Stimulated activated CD8-positive, alpha-beta memory T cell treated with anti-CD3 and anti-CD28 coated beads, Interleukin-4, amount 100 ng/mL, for 24 hours (primary cell): ENCODE results near the gene CCIN.
"Not testable (repeated sequence)": the region's sequence is repeated elsewhere in the genome, so short reads cannot be mapped to it uniquely, and the experiment has no call there.

Source experiments
- DNase-seq: peaks from one replicate; pipeline ENCODE4 v3.0.0-alpha.2; 2020; ENCODE audit warnings: low read depth

CCIN gene

DNA sequence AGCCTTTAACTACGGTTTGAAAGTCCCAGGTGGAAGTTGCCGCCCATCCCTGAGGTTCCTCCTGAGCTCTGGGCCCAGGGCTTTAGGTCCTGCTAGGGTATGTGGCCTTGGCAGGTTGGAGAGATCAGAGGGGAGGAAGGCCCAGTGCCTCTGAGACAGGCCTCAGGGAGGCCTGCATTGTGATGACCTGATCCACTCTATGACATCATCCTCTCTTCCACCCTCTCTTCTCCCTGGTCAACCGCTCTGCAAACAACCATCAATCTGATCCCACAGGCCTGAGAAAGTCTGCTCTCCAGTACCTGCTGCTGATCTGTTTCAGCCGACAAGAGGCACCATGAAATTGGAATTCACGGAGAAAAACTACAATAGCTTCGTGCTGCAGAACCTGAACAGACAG lies at the start of gene CCIN:
Gene CCIN, plus strand, starts transcription at position 223 of the 400 bp plus-strand sequence. Its CDS starts 115 bp downstream, at position 338.
- no peak for DNase-seq

- no peak for DNase-seq
Measured at GRCh38 chr9:36119476-36119875, 49.7 kb upstream of the CCIN start.

- no peak for DNase-seq
Measured at GRCh38 chr9:36120705-36121104, 48.5 kb upstream of the CCIN start.

DNA sequence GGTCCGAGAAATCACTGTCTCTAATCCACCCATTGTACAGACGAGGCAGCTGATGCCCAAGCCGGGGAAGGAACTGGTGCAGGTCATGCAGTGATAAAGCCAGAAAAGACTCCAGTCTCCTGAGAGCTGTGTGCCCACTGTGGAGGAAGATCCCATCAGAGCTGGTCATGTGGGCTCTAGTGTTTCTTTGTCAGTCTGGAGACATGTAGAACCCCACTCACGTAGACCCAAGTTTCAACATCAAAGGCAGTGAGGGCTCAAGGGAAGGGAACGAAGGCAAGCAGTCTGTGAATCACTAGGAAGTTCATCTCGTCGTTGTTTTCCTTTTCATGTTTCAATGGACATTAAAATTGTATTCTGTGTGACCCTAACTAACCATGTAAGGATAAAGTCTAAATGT lies 47.2 kb upstream of the CCIN start:
- no peak for DNase-seq

DNA sequence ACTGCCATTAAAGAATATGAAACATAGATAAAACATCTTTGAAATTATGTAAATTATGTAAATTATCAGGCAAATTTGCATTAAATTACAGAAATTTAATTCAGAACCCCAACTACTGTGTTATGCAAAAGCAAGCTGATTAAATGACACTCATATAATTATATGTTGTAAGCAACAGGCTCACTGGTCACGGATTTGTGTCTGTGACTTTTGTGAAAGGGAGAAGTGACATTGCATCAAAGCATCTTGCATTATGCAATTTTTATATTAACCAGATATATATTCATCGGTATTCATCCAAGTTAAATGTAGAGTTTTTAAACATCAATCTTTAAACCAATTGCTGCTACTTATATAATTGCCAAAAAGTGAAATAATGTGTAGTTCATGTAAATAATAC lies 45.7 kb upstream of the CCIN start:
- no peak for DNase-seq

DNA sequence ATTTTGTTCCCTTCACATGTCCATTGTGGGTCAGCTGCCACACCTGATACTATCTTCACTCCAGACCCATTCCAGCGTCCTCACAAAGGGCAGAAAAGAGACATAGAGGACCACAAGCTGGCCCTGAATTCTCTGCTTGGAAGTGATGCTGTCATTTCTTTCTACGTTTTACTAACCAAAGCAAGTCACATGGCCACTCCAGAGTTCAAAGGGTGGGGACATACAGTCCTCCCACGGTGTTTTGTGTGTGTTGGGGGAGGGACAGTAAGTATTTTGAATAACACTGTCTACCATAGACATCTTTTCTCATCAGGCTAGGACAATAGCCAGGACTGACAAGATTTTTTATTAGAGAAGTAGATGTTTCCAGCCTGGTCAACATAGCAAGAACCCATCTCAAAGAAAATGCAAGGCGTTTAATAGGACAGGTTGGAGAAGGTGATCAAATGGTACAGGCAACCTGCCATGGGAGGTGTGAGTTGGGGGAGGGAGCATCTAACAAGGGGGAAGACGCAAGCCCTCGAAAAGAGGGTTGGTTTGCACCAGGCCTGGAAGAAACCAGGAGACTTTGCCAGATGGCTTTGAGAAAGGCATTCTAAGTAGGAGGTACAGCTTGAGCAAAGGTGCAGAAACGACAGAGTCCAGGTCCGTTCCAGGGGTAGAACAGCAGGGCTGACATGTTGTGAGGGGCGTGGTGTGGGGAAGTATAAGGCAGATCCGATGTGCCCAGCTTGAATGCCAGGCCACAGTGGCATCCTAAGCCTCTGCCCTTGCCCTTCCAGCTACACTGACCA lies 43.9 kb upstream of the CCIN start:
- no peak for DNase-seq

DNA sequence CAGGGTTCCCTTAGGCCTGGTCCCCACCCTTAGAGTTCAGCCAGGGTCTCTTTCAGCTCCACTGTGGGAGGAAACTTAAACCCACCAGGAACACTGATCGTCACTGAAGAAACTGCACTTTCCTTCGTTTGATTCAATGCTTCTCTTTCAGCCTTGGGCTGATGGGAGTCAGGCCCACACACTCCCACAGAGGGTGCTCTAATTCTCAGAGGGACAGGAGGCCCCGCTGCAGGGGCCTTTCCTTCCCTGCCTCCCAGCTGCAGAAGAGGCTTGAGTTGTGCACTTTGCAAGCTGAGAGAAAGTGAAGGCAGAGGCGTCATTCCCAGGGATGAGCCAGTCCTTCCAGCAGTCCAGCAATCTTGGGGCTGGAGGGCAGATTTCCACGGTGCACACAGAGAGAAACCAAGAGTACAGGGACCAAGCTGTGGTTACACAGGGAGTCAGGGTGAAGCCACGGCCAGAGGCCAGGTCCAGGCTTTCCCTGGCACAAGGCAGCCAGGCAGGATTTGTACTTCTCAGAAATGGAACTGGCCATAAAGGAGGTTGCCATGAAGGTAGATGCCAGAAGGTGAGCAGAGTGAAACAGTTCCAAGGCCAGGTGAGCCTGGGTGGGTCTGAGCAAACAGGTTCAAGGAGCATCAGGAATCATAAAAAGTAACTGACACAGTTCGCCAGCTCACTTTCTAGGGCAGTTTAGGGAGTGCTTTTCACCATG lies 43.0 kb upstream of the CCIN start:
- DNase-seq: no peak

- DNase-seq: no peak
Measured at GRCh38 chr9:36127652-36128244, 41.4 kb upstream of the CCIN start.

- no peak for DNase-seq
Measured at GRCh38 chr9:36128349-36128748, 40.8 kb upstream of the CCIN start.

- no peak for DNase-seq
Measured at GRCh38 chr9:36129139-36129538, 40.0 kb upstream of the CCIN start.

- DNase-seq: not testable (repeated sequence)
Measured at GRCh38 chr9:36131666-36132065, 37.5 kb upstream of the CCIN start.

- DNase-seq: no peak
Measured at GRCh38 chr9:36132086-36132485, 37.1 kb upstream of the CCIN start.

DNA sequence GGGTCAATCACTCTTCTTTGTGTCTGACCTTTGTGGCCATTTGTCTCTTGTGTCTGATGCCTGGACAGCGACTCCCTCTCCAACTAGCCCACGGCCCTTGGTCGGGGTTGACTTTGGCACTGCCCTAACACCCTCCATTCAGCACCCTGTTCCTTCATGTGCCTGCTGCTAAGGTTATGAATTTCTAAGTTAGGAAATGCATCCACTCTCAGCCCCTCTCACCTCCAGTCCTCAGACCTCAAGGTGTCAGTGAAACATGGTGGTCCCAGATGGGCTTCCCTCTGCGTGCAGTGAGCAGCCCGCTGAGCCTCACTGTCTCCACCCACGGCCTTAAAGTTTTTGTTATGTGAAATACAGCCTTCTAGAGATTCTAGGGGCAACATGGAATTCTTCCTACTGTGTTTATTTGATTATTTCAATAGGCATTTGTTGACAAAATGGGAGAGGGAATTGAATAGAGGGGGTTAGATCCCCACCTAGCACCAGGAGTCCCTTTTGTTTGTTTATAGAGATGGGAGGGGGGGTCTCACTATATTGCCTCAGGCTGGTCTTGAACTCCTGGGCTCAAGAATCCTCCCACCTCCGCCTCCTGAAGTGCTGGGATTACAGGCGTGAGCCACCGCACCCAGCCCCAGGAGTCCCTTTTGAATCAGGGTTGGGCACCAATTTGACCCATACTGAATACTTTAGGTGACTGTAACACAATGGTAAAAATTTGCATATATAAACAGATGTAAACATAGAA lies 34.3 kb upstream of the CCIN start:
- DNase-seq: no peak

- DNase-seq: no peak
Measured at GRCh38 chr9:36135741-36136271, 33.4 kb upstream of the CCIN start.

GRCh38 chr9:36136272-36136893 lies 32.8 kb upstream of the CCIN start, which contains the start of gene GLIPR2:
Gene GLIPR2 (plus strand): TSS chr9:36136733. CDS start chr9:36136779, 46 bp downstream.
- DNase-seq: peak; percentile 71

- DNase-seq: no peak
Measured at GRCh38 chr9:36136894-36137391, 32.2 kb upstream of the CCIN start.

DNA sequence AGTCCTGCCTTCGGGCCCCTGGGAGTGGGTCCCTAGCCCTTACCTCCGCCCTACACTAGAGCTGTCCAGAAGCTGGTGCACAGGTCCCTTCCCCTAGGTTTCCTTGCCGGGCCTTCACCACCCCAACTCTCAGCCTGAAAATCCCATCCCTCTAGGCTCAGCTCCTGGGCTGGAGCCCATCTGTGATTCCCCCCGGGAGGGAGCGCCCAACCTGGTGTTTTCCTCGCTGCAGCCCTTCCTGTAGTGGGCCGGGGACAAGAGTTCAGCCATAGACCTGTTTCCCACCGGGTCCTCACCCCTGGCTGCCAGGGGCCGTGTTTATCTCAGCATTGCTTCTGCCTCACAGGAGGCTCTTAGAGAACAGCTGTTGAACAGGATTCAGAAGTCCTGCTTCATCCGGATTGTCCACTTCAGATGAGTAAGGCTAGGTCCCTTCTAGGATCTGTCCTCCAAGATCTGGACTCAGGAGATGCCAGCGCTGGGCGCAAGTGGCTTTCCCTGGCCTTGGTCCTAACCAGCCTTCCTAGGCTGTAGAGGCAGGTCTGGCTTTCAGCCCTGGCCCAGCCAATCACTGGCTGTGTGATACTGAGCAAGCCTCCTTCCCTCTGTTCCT lies 31.7 kb upstream of the CCIN start:
- no peak for DNase-seq

- no peak for DNase-seq
Measured at GRCh38 chr9:36138496-36138895, 30.7 kb upstream of the CCIN start.

DNA sequence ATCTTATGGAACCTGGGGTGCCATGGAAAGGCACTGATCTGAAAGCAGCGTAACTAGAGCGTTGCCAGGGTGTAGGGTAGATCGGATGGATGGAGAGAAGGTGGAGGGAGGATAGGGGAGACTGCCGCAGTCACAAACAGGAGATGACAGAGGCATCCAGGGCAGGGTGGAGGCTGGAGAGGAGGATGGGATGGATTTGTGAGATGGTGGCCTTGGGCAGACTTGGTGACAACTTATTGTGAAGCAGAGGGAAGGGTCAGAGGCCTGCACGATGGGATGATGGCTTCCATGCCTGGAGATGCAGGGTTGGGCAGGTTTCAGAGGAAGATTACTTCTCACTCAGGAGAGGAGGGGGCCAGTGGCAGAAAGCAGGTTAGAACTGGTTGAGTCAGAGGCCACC lies 30.3 kb upstream of the CCIN start:
- no peak for DNase-seq

DNA sequence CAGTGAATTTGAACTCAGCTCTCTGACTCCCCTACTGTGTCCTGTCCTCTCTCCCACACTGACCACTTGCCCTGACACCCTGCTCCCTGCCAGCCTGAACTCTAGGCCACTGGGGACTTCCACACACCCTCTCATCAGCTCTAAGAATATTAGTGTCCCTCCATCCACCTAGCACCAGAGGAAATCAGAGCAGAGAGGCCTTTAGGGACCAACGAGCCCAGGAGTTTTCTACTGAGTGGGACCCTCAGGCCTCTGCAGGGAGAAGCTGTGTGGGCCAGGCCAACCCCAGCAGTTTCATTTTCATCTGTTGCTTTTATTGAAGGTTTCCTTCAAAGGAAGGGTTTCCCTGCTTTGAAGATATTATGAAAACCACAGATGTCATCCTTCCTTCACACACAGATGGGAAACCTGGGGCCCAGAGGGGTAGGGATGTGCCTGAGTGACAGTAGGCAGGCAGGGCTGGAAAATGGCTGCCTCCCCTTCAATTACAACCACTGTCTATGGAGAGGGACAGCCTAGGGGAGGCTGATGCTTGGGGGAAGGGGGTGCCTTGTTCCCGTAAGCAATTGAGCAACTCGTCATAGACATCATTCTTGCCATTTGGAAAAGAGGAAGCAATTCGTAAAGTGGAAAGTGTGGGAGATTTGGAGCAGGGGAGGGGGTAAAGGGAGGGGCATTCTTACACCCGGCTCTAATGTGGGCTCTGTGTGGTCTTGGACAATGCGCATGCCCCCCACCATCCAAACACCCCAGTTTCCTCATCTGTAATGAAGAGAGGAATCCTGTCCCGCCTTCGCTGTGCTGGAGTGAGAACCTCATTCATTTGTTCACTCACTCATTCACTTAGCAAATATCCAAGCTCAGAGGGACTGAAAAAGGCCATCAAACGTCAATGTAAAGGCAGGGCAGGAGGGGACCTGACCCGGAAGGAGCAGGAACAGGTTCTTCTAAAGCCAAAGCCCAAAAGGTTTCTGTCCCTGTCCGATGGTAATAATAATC lies 28.8 kb upstream of the CCIN start:
- no peak for DNase-seq
